Activated naive CD4-positive, alpha-beta T cell treated with anti-CD3 and anti-CD28 coated beads, Interleukin-2, amount 50 U/mL, for 24 hours (primary cell): ENCODE data around the gene PLCD3.
A peak's percentile ranks its signal among the peaks of the same experiment; 100 is the strongest.

Source experiments
- H3K27ac Mint-ChIP-seq: one replicate; pipeline ENCODE4 v1.8.0; 2021; ENCODE audit warnings: mild to moderate bottlenecking, mixed read lengths
- H3K27me3 Mint-ChIP-seq: one replicate; pipeline ENCODE4 v1.8.0; 2021; ENCODE audit warnings: mixed read lengths
- H3K36me3 Mint-ChIP-seq: one replicate; pipeline ENCODE4 v1.8.0; 2021; ENCODE audit warnings: mixed read lengths
- H3K4me1 Mint-ChIP-seq: one replicate; pipeline ENCODE4 v1.8.0; 2021; ENCODE audit warnings: mixed read lengths
- H3K4me3 Mint-ChIP-seq: one replicate; pipeline ENCODE4 v1.8.0; 2021; ENCODE audit warnings: mild to moderate bottlenecking, mixed read lengths
- H3K9me3 Mint-ChIP-seq: one replicate; pipeline ENCODE4 v1.8.0; 2021; ENCODE audit warnings: mixed read lengths

Gene PLCD3, protein sequence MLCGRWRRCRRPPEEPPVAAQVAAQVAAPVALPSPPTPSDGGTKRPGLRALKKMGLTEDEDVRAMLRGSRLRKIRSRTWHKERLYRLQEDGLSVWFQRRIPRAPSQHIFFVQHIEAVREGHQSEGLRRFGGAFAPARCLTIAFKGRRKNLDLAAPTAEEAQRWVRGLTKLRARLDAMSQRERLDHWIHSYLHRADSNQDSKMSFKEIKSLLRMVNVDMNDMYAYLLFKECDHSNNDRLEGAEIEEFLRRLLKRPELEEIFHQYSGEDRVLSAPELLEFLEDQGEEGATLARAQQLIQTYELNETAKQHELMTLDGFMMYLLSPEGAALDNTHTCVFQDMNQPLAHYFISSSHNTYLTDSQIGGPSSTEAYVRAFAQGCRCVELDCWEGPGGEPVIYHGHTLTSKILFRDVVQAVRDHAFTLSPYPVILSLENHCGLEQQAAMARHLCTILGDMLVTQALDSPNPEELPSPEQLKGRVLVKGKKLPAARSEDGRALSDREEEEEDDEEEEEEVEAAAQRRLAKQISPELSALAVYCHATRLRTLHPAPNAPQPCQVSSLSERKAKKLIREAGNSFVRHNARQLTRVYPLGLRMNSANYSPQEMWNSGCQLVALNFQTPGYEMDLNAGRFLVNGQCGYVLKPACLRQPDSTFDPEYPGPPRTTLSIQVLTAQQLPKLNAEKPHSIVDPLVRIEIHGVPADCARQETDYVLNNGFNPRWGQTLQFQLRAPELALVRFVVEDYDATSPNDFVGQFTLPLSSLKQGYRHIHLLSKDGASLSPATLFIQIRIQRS

DNA sequence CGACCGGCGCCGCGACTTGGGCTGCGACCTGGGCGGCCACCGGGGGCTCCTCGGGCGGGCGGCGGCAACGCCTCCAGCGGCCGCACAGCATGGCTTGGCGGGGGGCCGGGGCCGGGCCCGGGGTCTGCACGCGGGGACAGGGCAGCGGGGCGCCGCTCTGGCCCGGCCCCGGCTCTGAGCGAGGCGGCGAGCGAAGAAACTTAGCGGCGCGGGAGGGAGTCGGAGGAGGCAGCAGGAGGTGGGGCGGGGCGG is at the start of gene PLCD3:
TSS of gene PLCD3 (minus strand) at position 196 of the 252 bp plus-strand sequence. CDS start at position 91, 105 bp downstream.
- Mint-ChIP-seq H3K27ac (peak within 1 kb of the TSS; percentile 12), H3K4me3 (peak within 1 kb of the TSS; percentile 87)

DNA sequence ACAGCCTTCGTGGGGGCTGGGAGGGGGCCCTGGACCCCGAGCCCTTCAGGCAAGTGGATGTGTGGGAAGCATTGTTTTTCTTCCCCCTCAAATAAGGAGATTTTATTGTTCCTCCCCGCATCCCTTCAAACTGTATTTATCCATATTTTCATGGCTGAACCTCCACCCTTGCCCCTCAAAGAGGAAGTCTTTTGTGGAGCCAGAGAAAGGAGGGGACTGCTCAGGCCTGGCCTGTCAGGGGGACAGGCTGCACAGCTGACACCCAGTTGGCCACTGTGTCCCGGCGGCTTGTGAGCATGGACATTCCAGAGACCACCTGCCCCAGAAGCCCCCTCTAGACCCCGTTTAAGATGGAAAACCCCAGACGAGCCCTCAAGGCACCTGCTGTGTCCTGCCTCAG is 45.2 kb upstream of the PLCD3 start:
- H3K27ac Mint-ChIP-seq = no peak overlapping the region
- H3K4me1 Mint-ChIP-seq = peaks cover 9% of the 10 kb centered on the region
- no peaks in the 10 kb centered on the region for H3K9me3 Mint-ChIP-seq
- H3K27me3 Mint-ChIP-seq = no peaks in the 10 kb centered on the region
- H3K36me3 Mint-ChIP-seq = no peaks in the 10 kb centered on the region
- H3K4me3 Mint-ChIP-seq = no peak overlapping the region

More for the DNA sequence above, at the start of gene PLCD3:
- Mint-ChIP-seq H3K27me3 (no peaks in the 10 kb centered on the region), H3K4me1 (peaks cover 21% of the 10 kb centered on the region), H3K36me3 (no peaks in the 10 kb centered on the region), H3K9me3 (no peaks in the 10 kb centered on the region)

DNA sequence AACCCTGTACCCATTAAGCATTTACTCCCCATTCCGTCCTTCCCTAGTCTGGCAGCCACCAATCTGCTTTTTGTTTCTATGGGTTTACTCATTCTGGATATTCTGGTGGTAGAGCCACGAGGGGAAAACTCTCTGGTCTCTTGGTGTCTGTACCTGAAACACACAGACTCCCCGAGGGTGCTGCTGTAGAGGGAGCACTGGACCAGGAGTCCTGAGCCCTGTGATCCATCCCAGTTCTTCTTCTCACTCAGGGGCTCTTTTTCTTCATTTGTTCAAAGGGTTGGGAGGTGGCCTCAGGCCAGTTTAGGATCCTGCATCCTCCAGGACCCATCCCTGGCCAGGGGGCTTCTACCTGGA is 43.4 kb upstream of the PLCD3 start:
- Mint-ChIP-seq H3K27ac (peak overlapping the region; percentile 41), H3K9me3 (no peaks in the 10 kb centered on the region), H3K27me3 (no peaks in the 10 kb centered on the region), H3K4me1 (peaks cover 23% of the 10 kb centered on the region), H3K36me3 (no peaks in the 10 kb centered on the region), H3K4me3 (peak overlapping the region; percentile 36)

DNA sequence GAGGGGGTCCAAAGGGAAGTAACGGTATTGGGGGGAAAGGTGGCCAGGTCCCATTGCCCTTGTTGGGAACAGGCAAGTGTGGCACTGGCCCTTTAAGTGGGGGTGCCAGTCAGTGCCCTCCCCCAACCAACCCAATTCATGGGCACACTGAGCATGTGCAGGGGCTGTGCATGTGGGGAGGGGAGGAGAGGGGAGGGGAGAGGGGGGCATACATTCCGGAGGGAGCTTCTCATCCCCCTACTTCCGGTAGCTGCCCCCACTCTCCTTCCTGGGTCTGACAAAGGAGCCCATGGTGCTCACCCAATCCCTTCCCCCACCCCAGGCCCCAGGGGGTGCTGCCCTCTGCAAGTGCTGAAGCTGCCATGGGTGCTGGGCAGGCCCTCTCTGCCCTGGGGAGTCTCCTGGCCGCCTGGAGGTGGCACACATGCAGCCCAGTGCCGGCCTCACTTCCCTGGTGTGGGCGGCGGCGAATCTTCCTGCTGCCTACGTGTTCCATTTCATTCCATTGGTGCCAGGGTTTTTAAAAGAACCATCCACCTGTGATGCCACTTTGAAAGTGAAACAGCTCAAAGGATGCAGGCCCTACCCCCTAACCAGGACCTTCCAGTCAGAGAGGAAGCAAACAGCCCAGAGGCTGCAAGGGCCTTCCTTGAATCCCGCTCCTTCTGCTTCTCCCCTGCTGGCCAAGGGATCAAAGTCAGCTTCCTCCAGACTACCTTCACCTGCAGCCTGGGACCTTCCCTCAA is 40.4 kb upstream of the PLCD3 start:
- Mint-ChIP-seq H3K4me1 (peaks cover 25% of the 10 kb centered on the region), H3K27me3 (no peaks in the 10 kb centered on the region), H3K4me3 (peak overlapping the region; percentile 77), H3K9me3 (no peaks in the 10 kb centered on the region), H3K36me3 (no peaks in the 10 kb centered on the region), H3K27ac (peak overlapping the region; percentile 90)

DNA sequence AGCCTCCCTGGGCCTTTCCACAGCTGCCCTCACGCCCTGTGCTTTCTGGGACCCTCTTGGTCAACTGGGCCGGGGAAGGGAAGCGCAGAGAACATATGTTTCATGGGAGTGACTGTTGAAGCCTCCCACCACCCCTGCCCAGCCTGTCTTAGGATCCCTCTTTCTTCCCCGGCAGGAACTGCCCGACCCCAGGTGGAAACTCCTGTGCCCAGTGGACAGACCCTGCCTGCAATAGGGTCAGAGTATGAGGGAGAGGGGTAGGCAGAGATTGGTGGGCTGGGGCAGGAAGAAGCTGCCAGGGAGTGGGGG is 39.9 kb upstream of the PLCD3 start:
- Mint-ChIP-seq H3K27me3 (no peaks in the 10 kb centered on the region), H3K4me3 (no peak overlapping the region), H3K4me1 (peaks cover 25% of the 10 kb centered on the region), H3K27ac (peak overlapping the region; percentile 51), H3K9me3 (no peaks in the 10 kb centered on the region), H3K36me3 (no peaks in the 10 kb centered on the region)

DNA sequence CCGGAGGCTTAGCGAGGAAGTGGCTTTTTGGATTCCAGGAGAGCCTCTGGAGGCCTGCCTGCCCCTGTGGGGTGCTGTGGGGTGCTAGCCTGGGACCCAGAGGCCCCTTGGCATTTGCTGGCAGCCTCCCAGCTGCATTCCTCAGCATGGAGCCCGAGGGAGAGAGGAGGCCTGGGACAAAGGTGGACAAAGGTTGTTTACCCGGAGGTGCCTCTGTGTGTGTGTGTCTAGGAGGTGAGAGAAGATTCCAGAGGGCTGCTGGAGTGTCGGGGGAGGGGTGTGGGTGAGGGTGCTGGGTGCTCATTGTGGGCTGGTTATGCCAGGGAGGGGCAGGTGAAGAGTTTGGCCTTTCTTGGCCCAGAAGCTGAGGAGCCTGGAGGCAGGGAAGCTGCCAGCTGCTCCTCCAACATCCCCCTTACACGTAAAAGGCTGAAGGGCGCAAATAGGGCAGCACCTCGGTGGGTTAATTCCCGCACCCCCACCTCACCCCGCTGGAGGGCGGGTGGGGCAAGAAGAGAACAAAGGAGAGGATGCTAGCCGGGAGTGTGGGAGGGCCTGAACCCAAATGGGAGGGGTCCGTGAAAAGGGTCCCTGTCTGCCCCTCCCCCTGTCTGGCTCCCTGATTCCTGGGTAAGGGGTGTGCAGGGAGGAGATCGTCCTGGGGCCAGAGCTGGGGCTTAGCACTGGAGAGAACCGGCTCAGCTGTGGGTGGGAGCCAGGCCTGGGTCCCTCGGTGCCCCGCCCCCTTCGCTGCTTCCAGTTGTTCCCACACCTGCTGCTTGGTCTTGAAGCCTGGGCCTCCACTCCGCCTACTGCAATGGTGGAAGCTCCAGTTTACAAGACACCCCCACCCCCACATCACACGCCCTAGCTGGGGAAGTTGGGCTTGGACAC is 39.3 kb upstream of the PLCD3 start:
- Mint-ChIP-seq H3K9me3 (no peaks in the 10 kb centered on the region), H3K4me3 (no peak overlapping the region), H3K4me1 (peaks cover 25% of the 10 kb centered on the region), H3K36me3 (no peaks in the 10 kb centered on the region), H3K27ac (no peak overlapping the region), H3K27me3 (no peaks in the 10 kb centered on the region)

DNA sequence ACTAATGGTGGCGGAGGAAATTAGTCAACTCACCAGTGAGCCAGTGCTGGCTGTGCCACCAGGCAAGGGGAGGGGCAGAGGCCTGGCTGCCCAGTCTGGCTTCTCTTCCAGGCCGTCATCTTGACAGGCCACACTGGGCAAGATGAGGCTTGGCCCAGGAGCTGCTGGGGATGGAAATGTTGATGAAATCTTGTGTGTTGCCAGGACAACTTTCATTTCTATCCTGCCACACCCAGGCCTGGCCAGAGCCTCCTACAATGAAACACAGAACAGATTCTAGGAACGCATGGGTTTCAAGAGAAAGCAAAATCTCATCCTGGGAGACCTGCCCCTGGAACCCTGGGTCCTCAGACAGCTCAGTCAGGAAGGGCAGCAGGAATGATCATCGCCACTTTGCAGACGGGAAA is 38.6 kb upstream of the PLCD3 start:
- no peak overlapping the region for H3K4me3 Mint-ChIP-seq
- no peaks in the 10 kb centered on the region for H3K9me3 Mint-ChIP-seq
- H3K27me3 Mint-ChIP-seq = no peaks in the 10 kb centered on the region
- H3K4me1 Mint-ChIP-seq = peaks cover 25% of the 10 kb centered on the region
- no peaks in the 10 kb centered on the region for H3K36me3 Mint-ChIP-seq
- peak overlapping the region; percentile 10 for H3K27ac Mint-ChIP-seq

DNA sequence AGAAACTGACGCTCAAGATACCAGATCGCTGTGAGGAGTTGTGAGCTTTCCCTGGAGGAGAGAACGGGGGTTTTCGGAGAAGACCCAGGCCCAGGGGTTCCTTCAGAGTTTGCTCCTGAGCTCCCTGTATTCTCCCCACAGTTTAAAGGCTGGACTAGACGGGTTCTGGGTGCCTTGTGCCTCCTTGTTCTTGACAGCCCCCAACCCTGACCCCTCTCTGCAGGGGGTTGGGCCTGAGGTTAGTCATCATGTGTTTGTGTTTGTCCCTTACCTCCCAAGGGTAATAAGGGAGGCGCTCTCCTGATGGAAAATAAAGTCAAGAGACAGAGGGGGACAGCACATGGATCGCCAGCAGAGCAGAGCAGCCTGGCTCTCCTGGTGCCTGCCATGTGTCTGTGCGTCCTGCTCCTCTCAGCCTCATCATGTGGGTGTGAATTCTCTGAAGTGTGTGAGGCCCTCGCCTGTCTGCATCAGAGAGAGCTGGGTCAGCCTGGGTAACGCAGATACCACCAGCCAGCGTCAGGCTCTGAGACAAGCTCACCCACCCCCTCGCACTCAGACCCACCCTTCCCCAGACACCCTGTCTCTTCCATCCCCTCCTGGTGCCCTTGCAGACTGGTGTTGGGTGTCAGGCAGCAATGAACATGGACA is 38.1 kb upstream of the PLCD3 start:
- peaks cover 25% of the 10 kb centered on the region for H3K4me1 Mint-ChIP-seq
- no peak overlapping the region for H3K4me3 Mint-ChIP-seq
- H3K36me3 Mint-ChIP-seq = no peaks in the 10 kb centered on the region
- H3K9me3 Mint-ChIP-seq = no peaks in the 10 kb centered on the region
- no peaks in the 10 kb centered on the region for H3K27me3 Mint-ChIP-seq
- peak overlapping the region; percentile 10 for H3K27ac Mint-ChIP-seq

DNA sequence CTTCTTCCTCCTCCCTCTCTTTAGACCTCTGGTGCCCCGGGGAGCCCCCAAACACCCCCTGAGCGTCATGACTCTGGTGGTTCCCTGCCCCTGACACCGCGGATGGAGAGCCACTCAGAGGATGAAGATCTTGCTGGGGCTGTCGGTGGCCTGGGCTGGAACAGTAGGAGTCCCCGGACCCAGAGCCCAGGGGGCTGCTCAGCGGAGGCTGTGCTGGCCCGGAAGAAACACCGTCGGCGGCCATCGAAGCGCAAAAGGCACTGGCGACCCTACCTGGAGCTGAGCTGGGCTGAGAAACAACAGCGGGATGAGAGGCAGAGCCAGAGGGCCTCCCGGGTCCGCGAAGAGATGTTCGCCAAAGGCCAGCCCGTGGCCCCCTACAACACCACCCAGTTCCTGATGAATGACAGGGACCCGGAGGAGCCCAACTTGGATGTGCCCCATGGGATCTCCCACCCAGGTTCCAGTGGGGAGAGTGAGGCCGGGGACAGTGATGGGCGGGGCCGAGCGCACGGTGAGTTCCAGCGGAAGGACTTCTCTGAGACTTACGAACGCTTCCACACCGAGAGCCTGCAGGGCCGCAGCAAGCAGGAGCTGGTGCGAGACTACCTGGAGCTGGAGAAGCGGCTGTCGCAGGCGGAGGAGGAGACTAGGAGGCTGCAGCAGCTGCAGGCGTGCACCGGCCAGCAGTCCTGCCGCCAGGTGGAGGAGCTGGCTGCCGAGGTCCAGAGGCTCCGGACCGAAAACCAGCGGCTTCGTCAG is 36.9 kb upstream of the PLCD3 start:
- no peaks in the 10 kb centered on the region for H3K27me3 Mint-ChIP-seq
- H3K4me1 Mint-ChIP-seq = peaks cover 25% of the 10 kb centered on the region
- no peak overlapping the region for H3K27ac Mint-ChIP-seq
- no peak overlapping the region for H3K4me3 Mint-ChIP-seq
- H3K36me3 Mint-ChIP-seq = no peaks in the 10 kb centered on the region
- no peaks in the 10 kb centered on the region for H3K9me3 Mint-ChIP-seq

DNA sequence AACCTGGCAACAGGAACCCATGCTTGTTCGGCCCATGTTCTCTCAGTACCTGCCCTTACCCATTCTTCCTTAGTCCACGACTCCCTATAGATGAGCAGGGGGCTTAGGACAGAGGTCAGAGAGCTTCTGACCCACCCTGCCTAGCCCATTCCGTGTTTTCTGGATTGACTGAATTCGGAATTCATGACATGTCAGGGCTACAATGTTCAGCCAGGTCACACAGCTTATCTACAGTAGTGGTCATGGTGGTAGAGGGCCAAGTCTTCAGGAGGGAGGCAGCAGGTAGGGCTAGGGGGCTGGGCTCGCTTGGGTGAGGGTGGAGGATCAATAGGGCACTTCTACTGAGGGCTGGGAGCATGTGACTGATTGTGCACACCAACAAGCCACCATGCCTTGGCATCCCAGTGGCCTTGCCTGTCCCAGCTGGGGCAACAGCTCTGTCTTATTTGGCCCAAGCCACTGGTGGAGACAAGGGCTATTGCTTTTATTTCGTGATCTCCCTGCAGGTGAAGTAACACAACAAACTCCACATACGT is 32.5 kb upstream of the PLCD3 start:
- Mint-ChIP-seq H3K27ac (peak overlapping the region; percentile 4), H3K36me3 (no peaks in the 10 kb centered on the region), H3K4me1 (peaks cover 10% of the 10 kb centered on the region), H3K4me3 (no peak overlapping the region), H3K27me3 (no peaks in the 10 kb centered on the region), H3K9me3 (no peaks in the 10 kb centered on the region)

DNA sequence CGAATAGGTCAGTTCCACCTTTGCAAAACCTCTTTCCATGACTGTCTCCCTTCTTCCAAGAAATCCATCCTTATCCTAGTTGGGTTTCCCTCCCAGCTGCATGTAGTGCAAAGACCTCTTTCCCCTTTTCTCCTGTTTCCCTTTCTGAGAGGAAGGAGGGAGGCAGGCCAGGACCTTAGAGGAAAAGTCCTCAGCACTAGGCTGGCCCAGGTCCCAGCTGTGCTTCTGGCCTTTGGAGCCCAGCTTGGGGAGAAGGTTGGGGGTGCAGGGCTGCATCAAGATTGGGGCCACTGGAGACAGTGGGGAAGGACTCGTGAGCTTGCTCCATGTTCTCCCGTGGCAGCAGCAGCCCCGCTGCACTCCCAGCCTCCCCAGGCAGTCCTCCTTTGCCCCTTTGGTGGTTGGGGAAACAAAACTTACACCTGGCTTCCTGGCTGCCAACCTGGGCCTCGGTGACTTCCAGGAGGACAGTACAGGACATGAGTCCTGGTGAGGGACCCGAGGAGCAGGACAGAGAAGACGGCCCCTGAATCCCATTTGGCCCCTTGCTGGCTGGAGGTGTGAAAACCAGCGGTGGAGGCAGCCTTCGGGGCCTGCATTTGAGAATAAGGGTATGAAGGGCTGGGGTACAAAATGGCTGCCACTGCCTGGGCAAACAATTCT is 29.8 kb upstream of the PLCD3 start:
- H3K27ac Mint-ChIP-seq = no peak overlapping the region
- no peaks in the 10 kb centered on the region for H3K27me3 Mint-ChIP-seq
- peaks cover 3% of the 10 kb centered on the region for H3K36me3 Mint-ChIP-seq
- H3K9me3 Mint-ChIP-seq = no peaks in the 10 kb centered on the region
- peaks cover 32% of the 10 kb centered on the region for H3K4me1 Mint-ChIP-seq
- peak overlapping the region; percentile 98 for H3K4me3 Mint-ChIP-seq

DNA sequence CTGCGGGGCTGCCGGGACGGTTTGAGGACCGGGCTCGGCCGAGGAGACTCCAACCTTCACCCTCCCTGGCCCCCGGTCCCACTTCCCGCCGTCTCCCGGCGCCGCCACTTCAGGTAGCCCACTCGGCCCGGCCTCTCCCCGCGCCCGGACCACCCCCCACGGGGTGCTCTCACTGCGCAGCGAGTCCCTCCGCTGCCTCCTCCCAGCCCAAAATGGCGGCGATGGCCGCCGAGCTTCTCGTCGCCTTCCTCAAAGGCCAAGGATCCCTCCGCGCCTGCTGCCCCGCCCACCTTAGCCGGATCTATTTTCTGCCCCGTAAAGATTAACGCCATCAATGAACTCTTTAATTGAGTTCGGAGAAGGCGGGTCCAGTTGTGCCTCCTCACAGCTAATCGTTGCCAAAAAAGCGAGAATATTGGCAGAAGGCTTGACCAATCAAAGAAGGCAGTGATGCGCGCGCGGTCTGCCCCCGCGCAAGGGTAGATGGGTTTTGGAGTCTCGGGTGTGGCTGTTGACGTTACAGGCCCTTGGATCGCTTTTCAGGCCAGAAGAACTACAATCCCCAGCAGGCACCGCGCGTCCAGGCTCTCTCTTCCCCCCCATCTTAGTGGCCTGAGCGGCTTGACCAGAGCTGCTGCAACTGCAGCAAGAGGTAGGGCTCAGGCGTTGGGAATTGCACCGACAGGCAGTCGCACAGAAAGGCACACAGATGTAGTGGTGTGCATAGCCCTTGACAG is 29.1 kb upstream of the PLCD3 start, which contains the start of gene HEXIM2:
TSS of gene HEXIM2 (plus strand) at position 588 of the 737 bp plus-strand sequence. CDS start 919 bp downstream, outside the sequence.
- Mint-ChIP-seq H3K36me3 (peaks cover 3% of the 10 kb centered on the region), H3K4me3 (peak within 1 kb of the TSS; percentile 98), H3K4me1 (peaks cover 33% of the 10 kb centered on the region), H3K9me3 (no peaks in the 10 kb centered on the region), H3K27me3 (no peaks in the 10 kb centered on the region), H3K27ac (peak within 1 kb of the TSS; percentile 99)
